ENCODE data around the gene CLCN6.

- TF ChIP-seq POLR2A (IDR thresholded peaks at IDR 0.05; ENCODE audit: low read length) (no peak), GATA1 (IDR thresholded peaks at IDR 0.05; ENCODE audit: low read depth, low read length) (no peak)
These were observed 53.2 kb downstream of the CLCN6 start for GRCh38 chr1:11858968-11859871.
